Activated CD4-positive, alpha-beta T cell treated with anti-CD3 and anti-CD28 coated beads, Interleukin-2, Interleukin-6, amounts not matched to agents 100 ng/mL and 50 ng/mL, durations not matched to agents 16 hours and 8 hours (primary cell): ENCODE data around the gene IP6K1.
"Not testable (repeated sequence)": the region's sequence is repeated elsewhere in the genome, so short reads cannot be mapped to it uniquely, and the experiment has no call there.

ENCODE experiments used
- DNase-seq: peaks from one replicate; pipeline ENCODE4 v3.0.0-alpha.2; 2020

Gene IP6K1

DNA sequence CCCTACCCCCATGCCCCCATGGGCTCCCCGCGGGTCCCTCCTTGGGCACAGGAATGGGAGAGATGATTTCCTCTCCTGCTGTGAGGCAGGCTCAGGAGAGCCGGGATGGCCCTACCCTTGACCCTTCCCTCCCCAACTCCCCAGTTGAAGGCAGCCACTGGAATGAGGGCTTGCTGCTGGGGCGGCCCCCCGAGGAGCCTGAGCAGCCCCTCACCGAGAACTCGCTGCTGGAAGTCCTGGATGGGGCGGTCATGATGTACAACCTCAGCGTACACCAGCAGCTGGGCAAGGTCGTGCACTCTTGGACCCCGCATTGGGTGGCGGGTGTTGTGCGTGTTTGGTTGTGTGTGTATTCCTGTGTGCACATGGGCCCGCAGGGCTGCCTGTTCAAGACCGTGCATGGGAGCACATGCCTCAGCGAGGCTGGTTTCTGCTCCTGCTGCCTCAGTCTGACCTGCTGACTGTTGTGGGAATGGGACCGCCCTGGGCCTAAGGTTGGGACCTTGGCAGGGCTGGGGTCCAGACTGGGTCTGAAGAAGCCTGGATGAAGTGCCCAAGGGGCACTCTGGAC is 80.9 kb downstream of the IP6K1 start:
- DNase-seq, result no peak

DNA sequence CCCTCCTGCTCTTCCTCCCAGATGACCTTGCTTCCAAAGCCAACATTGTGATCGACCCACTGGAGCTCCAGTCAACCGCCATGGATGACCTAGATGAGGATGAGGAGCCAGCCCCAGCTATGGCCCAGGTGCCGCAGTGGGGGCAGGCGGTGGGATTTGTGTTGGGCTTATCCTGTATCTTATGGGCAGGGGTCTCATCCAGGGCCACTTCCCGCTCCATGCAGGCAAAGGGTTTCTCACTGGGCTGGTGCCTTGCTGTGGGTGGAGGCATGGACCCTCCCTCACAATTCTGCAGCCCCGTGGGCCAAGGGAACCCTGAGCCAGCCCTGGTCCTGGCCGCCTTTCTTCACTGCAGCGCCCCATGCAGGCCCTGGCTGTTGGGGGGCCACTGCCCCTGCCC is 81.7 kb downstream of the IP6K1 start:
- DNase-seq, result no peak

DNA sequence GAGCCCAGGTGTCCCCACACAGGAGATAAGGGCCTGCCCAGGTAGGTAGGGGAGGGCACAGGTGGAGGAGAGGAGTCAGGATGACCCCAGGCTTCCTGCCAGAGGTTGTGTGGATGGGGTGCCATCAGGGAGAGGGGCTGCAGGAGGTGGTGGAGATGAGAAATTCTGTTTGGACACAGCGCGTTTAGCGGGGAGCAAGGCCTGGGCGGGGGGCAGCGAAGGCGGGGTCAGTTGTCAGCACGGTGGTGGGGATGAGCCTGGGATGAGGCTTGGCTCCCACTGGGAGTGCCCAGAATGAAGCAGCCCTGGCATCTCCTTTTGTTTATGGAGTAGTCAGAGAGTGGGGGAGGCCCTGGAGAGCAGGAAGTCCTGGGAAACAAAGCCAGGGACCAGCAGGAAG is 82.4 kb downstream of the IP6K1 start:
- no peak for DNase-seq

DNA sequence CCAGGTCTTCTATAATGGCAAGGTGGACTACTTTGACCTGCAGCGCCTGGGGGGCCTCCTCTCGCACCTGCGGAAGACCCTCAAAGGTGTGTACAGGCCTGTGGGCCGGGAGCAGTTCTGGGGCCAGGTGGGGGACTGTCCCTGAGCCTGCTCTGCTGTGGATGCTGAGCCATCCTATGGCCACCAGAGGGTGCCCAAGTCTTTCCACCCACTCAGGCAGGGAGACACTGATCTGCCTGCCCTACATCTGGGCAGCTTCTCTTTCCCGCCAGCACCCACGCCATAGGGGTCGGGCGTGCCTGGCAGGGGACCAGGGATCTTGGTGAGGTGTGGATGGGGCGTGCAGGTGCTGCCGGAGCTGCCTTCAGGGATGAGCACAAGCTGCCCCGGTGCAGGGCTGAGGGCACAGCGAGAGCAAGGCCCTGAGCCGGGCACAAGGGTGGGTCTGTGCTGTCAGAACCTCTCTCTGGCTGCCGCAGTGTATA is 82.9 kb downstream of the IP6K1 start:
- peak; percentile 73 for DNase-seq

DNA sequence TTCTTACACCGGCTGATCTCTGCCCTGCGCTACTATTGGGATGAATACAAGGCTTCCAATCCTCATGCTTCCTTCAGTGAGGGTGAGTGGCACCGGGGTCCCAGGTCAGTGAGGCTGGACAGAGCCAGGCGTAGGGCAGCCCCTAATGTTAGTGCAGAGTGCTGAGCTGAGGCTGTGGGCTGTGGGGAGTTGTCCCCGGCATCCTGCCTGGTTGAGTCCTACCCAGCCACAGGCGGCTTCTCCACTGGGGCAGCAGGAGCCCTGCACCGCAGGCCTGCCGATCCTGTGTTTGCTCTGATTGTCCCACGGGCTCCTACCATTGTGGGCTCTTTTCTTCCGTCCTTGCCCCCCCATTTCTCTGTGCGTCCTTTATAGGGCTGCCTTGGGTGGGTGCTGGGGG is 83.7 kb downstream of the IP6K1 start:
- DNase-seq, result no peak

DNA sequence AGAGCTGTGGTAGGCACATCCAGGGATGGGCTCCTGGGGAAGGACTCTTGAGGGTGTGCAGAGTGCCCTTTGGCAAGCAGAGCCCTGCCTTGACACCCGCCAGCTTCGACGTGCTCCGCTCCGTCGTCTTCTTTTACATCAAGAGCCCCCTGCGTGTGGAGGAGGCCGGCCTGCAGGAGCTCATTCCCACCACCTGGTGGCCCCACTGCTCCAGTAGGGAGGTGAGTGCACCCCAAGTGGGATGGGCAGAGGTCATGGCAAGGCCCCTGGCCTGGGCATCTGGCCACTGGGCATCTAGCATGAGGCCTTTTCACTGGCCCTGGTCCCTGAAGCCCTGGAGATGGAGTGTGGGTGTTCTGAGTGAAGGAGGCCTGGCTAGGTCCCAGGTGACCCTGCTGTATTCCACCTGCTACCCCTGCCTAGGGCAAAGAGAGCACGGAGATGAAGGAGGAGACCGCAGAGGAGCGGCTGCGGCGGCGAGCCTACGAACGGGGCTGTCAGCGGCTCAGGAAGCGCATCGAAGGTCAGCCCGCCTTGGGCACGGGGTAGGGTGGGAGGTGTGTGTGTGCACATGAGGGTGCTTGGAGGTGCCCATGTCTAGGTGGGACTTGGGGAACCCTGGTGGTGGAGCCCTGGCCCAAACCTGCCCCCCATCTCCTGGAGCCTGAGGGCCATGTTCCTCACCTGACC is 84.8 kb downstream of the IP6K1 start:
- no peak for DNase-seq

DNA sequence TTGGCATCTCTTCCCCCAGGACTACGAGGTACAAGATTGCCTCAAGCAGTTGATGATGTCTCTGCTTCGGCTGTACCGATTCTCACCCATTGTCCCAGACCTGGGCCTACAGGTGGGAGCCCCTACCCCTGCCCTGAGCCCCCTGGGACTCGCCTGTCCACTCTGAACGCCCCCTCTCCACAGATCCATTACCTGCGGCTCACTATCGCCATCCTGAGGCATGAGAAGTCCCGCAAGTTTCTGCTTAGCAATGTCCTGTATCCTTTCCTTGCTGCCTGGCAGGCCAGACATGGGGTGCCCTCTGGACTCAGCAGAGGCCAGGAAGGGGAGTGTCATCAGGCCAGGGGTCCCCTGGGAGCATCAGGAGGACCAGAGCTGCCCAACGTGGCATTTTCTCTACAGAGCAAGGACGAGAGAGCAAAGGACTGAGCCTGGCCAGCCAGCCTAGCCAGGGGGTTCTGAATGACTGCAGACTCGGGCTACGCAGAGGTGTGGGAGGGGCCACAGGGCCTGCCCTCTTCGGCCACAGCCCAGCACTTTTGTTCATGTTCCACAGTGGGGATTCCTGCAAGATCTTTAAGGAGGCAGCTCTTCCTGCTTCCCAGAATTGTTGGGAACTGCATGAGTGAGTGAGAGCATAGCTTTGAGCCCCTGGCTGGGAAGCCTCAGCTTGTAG is 85.8 kb downstream of the IP6K1 start:
- DNase-seq, result no peak

DNA sequence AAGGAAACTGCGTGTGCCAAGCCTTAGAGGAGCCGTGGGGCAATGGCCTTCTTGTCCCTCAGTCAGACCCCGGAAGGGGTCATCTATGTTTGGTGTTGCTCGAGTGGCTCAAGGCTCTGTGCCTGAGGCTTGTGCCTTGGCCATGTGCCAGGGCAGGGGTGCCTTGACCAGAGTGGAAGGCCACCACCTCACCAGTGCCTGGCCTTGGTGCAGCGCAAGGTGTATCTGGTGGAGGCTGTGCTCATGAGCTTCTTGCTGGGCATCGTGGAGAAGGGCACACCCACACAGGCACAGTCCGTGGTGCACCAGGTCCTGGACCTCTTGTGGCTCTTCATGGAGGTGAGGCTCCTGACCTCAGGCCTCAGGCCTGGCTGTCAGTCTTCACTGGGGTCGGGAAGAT is 86.3 kb downstream of the IP6K1 start:
- no peak for DNase-seq

DNA sequence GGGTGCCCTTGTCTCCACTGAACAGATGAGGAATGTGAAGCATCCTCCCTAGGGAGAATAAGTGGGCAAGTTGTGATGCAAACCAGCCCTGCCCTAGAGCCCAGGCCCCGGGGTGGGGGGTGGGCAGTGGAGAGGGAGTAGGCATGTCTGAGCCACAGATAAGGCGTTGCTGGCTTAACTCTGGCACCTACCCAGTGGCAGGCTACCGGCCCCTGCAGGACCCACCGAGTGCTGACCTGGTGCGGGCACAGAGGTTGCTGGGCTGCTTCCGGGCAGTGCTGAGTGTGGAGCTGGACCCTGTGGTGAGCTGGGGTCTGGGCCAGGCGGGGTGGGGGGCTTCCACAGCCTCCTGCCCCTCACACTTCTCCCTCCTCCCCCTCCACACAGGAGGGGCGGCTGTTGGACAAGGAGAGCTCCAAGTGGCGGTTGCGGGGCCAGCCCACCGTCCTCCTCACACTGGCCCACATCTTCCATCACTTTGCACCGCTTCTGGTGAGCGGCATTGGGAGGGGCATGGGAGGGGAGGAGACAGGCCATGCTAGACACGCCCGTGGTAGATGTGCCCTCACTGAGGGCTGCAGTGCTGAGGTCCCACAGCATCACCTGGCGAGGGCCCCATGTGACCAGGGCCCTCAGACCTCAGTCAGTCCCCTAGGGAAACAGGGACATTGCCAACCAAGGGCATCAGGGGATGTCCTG is 86.9 kb downstream of the IP6K1 start:
- no peak for DNase-seq

DNA sequence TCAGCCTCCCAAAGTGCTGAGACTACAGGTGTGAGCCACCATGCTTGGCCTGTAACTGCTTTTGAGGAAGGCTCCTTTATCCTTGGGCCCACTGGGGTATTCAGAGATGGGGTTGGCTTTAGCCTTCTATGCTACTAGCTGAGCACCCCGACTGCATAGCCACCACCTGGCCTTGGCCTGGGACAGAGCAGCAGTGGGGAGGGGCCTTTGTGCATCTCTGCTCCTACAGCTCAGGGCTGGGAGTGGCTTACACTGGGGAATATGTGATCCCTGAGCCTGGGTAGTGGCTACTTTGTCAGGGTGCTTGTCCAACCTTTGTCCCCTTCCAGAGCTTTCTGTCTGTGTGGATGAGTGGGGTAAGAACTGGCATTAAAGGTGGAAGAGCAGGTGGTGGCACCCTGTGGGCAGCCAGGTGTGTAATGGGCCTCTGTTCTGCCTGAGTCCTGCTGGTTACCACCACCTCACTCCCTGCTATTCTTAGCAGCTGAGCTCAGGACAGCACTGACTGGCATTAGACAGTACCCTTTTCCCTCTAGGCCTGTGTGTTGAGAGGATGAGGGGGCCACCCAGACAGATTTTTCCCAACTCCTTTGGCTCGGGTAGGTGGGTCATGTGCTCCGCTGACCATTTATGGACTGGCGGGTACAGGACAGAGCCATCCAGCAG is 90.9 kb downstream of the IP6K1 start:
- DNase-seq, result not testable (repeated sequence)

DNA sequence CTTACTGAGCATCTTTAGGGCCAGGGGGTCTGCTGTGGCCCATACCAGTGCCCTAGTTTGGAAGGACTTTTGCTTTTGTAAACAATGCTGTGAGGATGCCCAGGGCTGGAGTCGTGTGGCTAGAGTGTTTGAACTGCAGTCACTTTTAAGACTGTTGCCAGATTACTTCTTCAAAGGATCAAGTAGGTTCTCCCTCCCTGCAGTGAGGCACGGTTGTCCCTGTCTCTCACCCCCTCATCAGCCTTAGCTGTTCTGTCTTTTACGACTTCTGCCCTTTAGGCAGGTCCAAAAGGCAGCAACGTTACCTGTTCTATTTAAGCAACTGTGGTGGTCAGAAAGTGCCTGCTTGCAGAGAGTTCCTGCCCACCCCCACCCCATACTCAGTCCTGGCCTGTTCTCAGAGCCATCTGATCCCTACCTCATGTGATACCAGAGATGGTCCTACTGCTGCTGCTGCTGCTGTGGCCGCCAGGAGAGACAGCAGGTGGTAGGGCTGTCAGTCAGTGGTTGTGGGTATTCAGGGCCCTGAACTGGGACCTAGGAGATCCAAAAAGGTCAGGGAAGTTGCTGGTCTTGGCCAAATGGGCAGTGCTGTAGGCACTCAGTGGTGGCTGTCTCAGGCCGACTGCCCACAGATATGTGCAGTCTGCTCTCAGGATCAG is 91.8 kb downstream of the IP6K1 start:
- not testable (repeated sequence) for DNase-seq

DNA sequence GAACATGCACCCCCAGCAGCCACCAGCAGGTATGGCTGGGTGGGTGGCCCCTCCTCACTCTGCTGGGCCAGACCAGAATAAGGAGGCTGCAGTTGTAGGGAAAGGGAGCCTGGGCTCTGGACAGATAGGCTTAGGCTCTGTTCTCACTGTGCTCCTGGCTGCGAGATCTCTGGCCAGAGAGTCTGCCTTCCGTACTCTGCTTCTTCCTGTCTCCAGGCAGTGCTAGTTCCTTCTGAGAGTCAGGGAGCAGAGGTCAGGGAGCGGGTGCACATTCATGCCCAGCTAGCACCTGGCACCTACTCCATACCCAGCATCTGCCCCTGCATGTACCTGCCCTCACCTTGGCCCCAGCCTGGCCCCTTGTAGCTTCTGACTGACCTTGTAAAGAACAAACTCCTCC is 94.9 kb downstream of the IP6K1 start:
- not testable (repeated sequence) for DNase-seq

DNA sequence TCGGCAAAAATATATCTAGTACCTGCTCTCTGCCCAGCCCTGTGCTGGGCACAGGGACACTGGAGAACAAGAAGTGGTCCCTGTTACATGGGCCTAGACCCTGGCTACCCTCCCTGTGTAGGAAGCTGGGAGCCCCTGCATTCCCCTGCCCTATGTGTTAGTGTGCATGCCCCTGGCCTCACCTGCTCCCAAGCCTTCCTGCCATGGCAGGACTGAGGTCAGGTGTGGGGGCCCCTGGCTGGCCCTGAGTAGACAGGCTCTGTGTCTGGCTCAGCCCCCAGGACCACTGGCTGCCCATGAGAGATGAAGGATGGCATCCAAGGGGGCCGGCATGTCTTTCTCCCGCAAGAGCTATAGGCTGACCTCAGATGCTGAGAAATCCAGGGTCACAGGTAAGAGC is 95.5 kb downstream of the IP6K1 start:
- not testable (repeated sequence) for DNase-seq

DNA sequence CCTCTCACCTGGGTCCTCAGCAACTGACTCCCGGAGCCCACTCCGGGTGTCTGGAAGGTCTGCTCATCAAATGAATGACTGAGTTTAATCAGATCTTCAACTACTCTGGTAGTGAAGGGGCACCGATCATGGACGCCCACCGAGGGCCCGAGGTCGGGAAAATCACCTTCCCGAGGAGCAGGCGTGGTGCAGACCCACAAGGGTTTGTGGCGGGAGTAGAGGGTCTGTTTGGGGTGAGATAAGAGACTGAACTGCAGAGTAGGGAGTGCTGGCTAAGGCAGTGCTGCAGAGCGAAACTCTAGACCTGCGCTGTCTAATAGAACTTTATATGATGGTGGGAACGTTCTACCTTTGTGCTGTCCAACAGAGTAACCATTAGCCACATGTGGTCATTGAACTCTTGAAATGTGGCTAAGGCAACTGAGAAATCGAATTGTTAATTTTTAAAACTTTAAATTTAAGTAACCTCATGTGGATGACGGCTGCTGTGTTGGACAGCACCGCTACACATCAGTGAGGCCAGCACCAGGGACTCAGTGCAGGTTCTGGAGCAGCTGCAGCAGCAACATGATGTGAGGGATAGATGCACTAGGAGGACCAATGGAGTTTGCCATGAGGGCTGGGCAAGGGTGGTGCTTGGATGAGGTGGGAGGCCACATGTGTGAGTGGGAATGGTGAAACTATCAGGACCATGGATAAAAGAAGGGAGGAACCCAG is 96.3 kb downstream of the IP6K1 start:
- DNase-seq, result not testable (repeated sequence)

DNA sequence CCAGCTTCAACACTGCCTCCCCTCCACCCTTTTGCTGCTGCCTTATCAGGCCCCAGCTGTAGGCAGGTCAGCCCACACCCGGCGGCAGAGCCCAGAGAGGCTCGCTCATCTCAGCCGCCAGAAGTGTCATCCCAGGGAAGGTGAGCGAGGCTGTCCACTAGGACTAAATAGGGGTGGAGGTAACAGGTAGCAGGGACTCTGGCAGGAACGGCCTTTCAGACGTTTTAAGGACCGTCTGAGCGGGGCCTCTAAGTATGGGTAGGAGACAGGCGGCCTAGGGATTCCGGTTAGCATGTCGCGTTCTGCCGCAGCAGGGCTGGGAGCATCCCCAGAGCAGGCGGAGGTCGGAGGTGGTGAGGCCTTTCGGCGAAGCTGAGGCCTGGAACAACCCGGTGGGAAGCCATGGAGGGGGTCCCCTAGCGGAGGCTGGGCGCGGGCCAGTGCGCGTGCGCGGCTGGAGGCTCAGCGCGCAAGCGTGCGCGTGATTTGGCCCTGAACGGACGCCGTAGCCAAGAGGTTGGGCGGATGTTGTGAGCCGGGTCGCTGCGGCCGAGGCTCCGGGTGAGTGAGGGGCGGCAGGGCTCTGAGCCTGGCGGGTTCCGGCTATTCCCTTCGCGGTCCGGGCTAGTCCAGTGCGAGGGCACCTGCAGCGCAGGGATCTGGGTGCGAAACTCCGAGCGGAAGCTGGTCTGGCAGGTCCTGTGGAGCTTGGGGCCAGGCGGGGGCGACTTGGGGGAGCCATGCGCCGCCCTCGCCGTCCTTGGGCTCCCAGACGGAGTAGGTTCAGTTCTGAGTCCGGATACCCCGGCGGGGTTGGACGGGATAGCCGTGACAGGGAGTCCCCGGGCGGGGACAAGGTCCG is 97.1 kb downstream of the IP6K1 start, which contains the start of the genes MST1 and RNF123:
TSS of gene MST1 (minus strand) at position 429 of the 862 bp plus-strand sequence. CDS start 783 bp downstream, outside the sequence.
TSS of gene RNF123 (plus strand) at position 512 of the 862 bp plus-strand sequence. CDS start 1,609 bp downstream, outside the sequence.
- DNase-seq, result peak; percentile 95

DNA sequence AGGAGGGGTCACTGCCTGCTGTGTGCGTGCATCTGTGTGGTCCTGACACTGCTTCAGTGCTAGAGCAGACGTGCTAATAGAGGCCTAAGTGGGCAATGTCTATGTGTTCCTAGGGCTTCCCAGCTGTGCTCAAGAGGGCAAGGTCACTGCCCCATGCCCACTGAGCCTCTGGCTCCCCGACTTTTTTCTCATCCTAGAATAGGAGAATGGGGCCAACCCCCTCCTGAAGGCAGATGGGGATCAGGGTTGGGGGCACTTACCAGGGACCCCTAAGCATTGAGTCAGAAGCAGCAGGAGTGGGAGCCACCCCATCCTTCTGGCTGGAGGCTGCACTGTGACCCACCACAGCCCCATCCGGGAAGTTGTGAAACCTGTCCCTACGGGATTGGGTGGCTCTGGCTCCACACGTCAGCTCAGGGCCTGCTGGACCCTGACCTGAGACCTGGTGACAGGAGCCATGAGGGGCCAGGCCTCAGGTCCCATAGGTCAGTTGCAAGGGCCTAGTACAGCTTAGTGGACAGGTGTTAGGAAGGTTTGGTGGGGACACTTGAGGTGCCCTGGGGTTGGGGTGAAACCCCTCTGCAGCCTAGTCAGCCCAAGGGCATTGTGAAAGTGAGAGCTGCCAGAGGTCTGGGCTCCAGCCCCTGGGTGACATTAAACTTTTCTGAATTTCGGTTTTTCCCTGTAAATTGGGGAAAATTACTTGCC is 97.8 kb downstream of the IP6K1 start:
- DNase-seq, result not testable (repeated sequence)

DNA sequence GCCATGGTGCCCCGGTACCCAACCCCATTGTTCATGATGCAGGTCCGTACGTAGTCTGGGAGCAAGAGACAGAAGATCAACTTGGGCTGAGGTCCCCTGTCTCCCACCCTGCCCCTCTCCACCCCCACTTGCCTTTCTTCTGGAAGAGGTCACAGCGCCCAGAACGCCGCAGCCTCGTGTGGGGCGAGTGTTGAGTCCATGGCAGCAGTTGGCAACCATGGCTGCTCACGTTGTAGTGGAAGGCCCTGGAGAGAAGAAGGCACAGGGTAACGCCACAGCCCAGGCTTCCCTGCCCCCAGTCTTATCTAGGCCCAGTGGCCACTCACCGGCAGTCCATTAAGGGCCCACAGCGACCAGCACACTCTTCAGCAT is 98.9 kb downstream of the IP6K1 start:
- not testable (repeated sequence) for DNase-seq

DNA sequence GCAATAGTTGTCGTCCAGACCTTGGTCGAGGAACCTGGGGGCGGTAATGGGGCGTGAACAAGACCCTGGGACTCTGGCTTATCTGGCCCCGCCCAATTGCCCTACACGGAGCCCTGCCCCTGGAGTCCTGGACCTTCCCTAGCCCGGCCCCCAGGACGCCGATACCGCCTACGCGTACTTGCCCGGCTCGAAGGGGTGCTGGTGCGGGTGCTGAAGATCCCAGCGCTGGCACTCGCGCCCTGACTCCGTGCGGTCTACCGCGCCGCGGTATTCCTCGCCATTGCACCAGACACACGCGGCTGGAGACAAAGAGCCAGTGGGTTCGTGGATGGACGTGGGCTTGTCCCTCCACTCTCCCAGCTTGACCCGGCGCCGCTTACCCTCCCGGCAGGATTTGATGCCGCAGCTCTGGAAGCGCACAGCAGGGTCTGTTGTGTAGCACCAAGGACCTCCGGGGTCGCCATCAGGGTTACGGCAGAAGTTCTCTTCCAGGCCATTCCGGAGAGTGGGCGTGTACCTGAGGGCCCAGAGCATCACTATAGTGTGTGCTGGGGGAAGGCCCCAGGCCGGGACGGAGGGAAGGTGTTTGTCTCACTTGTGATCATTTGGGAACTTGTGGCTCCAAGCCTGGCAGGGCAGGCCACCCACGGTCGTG is 99.4 kb downstream of the IP6K1 start:
- peak; percentile 55 for DNase-seq

DNA sequence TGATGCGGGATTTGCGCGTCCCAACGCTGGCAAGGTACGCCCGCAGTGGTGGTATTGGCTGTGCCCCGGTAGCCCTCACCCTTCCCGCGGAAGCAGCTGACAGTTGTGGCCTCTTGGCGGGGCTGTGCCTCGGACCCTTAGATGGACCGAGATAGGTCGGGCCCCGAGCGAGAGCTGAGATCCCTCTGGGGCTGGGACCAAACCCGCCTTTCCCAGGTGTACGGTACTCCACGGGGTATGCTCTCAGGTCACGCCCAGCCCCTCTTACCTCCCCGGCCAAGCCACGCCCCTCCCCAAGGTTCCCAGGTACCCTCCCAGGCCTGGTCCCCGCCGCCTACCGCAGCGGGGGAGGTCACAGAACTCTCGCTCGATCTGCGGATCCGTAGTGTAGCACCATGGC is 100.0 kb downstream of the IP6K1 start:
- DNase-seq, result not testable (repeated sequence)
